ENCODE results near the gene ADGRA1.

Gene ADGRA1

GRCh38 chr10:133139551-133140065 lies 51.9 kb downstream of the ADGRA1 start:
- TF ChIP-seq CTCF (IDR thresholded peaks at IDR 0.05; ENCODE audit: low read depth, low read length, missing control alignments): no peak
- DNase-seq (ENCODE audit: low read depth): no peak
- in situ Hi-C loops (cut with HindIII; ENCODE audit: low sequenced_read_pairs): loop anchor here (10.0 kb wide), 1 partner anchor 55 kb away; no protein-coding TSS in a partner anchor
- H3K4me3 ChIP-seq (ENCODE audit: low read depth, low read length): no peak overlapping the region

- in situ Hi-C loops (cut with HindIII; ENCODE audit: low sequenced_read_pairs): loop anchor here (10.0 kb wide), 1 partner anchor 54 kb away; no protein-coding TSS in a partner anchor
- no peak for DNase-seq (ENCODE audit: low read depth)
- H3K4me3 ChIP-seq (ENCODE audit: low read depth, low read length): no peak overlapping the region
- TF ChIP-seq CTCF (IDR thresholded peaks at IDR 0.05; ENCODE audit: low read depth, low read length, missing control alignments): no peak
Measured at GRCh38 chr10:133140417-133141143, 52.9 kb downstream of the ADGRA1 start.

GRCh38 chr10:133141144-133141957 lies 53.6 kb downstream of the ADGRA1 start:
- H3K4me3 ChIP-seq (ENCODE audit: low read depth, low read length): no peak overlapping the region
- in situ Hi-C loops (cut with HindIII; ENCODE audit: low sequenced_read_pairs): loop anchor here (10.0 kb wide), 1 partner anchor 53 kb away; no protein-coding TSS in a partner anchor
- no peak for TF ChIP-seq CTCF (IDR thresholded peaks at IDR 0.05; ENCODE audit: low read depth, low read length, missing control alignments)
- no peak for DNase-seq (ENCODE audit: low read depth)

- TF ChIP-seq CTCF (IDR thresholded peaks at IDR 0.05; ENCODE audit: low read depth, low read length, missing control alignments): no peak
- no peak for DNase-seq (ENCODE audit: low read depth)
- in situ Hi-C loops (cut with HindIII; ENCODE audit: low sequenced_read_pairs): loop anchor here (10.0 kb wide), 1 partner anchor 53 kb away; no protein-coding TSS in a partner anchor
- H3K4me3 ChIP-seq (ENCODE audit: low read depth, low read length): no peak overlapping the region
Measured at GRCh38 chr10:133141958-133142340, 54.2 kb downstream of the ADGRA1 start.

GRCh38 chr10:133142523-133143199 lies 54.9 kb downstream of the ADGRA1 start:
- no peak for DNase-seq (ENCODE audit: low read depth)
- no peak for TF ChIP-seq CTCF (IDR thresholded peaks at IDR 0.05; ENCODE audit: low read depth, low read length, missing control alignments)
- in situ Hi-C loops (cut with HindIII; ENCODE audit: low sequenced_read_pairs): loop anchor here (10.0 kb wide), 1 partner anchor 52 kb away; no protein-coding TSS in a partner anchor
- no peak overlapping the region for H3K4me3 ChIP-seq (ENCODE audit: low read depth, low read length)

GRCh38 chr10:133143200-133143533 lies 55.4 kb downstream of the ADGRA1 start:
- DNase-seq (ENCODE audit: low read depth): no peak
- H3K4me3 ChIP-seq (ENCODE audit: low read depth, low read length): no peak overlapping the region
- TF ChIP-seq CTCF (IDR thresholded peaks at IDR 0.05; ENCODE audit: low read depth, low read length, missing control alignments): no peak
- in situ Hi-C loops (cut with HindIII; ENCODE audit: low sequenced_read_pairs): loop anchor here (10.0 kb wide), 1 partner anchor 52 kb away; no protein-coding TSS in a partner anchor
